PC-9 (cell line): Measurements from ENCODE around the gene PCED1A. TPM values are rescaled to one million over a fixed set of nuclear protein-coding genes. Genes with fewer than 3 reads are reported as not detected.

ENCODE experiments used
- BruUV-seq: library from RNA; stranded (reverse); fragments of 400-500 nt; replicated peaks from 2 replicates; lab custom pipeline; 2021; lab: Mats Ljungman, UMichigan
- CTCF ChIA-PET: fragments of 300-600 bp; sonication (Branson Sonifier 250); formaldehyde crosslinking; loops from one replicate; lab custom pipeline; 2022; ENCODE audit warnings: antibody characterized with exemption; lab: Charles Lee
- POLR2A ChIA-PET: fragments of 300-600 bp; sonication (Branson Sonifier 250); formaldehyde crosslinking; loops from one replicate; lab custom pipeline; 2022; ENCODE audit warnings: antibody characterized with exemption; ENCODE audit not compliant: unreplicated experiment; lab: Charles Lee
- DNase-seq, 2 experiments: peaks; one replicate each; pipeline versions ENCODE4 v3.0.0 to v3.0.0-alpha.2; 2015 to 2022; ENCODE audit warnings: mixed read lengths in 1 of 2
- H2AFZ ChIP-seq: fragments of 200-600 bp; sonication (generic); 2 replicates; pipeline ENCODE4 v1.8.1; 2017; ENCODE audit warnings: antibody characterized with exemption
- H3F3A ChIP-seq: fragments of 200-600 bp; sonication (generic); 2 replicates; pipeline ENCODE4 v1.8.1; 2017; ENCODE audit warnings: antibody characterized with exemption, mild to moderate bottlenecking, low read depth; ENCODE audit not compliant: insufficient read depth
- H3K27ac ChIP-seq: fragments of 200-600 bp; sonication (generic); 2 replicates; pipeline ENCODE4 v1.6.1; 2016; ENCODE audit warnings: mixed run types
- H3K27me3 ChIP-seq: fragments of 200-600 bp; sonication (generic); 2 replicates; pipeline ENCODE4 v1.6.1; 2016; ENCODE audit warnings: low read depth, mixed run types; ENCODE audit not compliant: insufficient read depth
- H3K36me3 ChIP-seq: fragments of 200-600 bp; sonication (generic); 2 replicates; pipeline ENCODE4 v1.6.1; 2016; ENCODE audit warnings: low read depth, mixed run types
- H3K4me1 ChIP-seq: fragments of 200-600 bp; sonication (generic); replicated peaks from 2 replicates; pipeline ENCODE4 v1.6.1; 2016; ENCODE audit warnings: mixed run types; ENCODE audit not compliant: insufficient read depth
- H3K4me2 ChIP-seq: fragments of 200-600 bp; sonication (generic); 2 replicates; pipeline ENCODE4 v1.6.1; 2017; ENCODE audit warnings: mixed run types
- H3K4me3 ChIP-seq: fragments of 200-600 bp; sonication (generic); 2 replicates; pipeline ENCODE4 v1.6.1; 2016; ENCODE audit warnings: mixed run types
- H3K79me2 ChIP-seq: fragments of 200-600 bp; sonication (generic); 2 replicates; pipeline ENCODE4 v1.6.1; 2017; ENCODE audit warnings: low read depth, mixed run types
- H3K9me2 ChIP-seq: fragments of 200-600 bp; sonication (generic); 2 replicates; pipeline ENCODE4 v1.8.1; 2017; ENCODE audit warnings: mild to moderate bottlenecking; ENCODE audit not compliant: insufficient read depth
- H3K9me3 ChIP-seq: fragments of 200-600 bp; sonication (generic); 2 replicates; pipeline ENCODE4 v1.8.1; 2016; ENCODE audit warnings: low read depth; ENCODE audit not compliant: insufficient read depth
- H4K20me1 ChIP-seq: fragments of 200-600 bp; sonication (generic); 2 replicates; pipeline ENCODE4 v1.8.1; 2017; ENCODE audit not compliant: insufficient read depth
- EZH2 ChIP-seq: fragments of 200-600 bp; sonication (generic); IDR thresholded peaks from 2 replicates; pipeline ENCODE4 v1.8.0; 2017; ENCODE audit warnings: antibody characterized with exemption, low read depth
- intact Hi-C: fragments of 100-400 bp; cut with micrococcal nuclease; formaldehyde crosslinking; loops from one replicate; pipeline ENCODE4 v1.10.0; 2022; ENCODE audit not compliant: unreplicated experiment
- total RNA-seq: library from RNA; stranded (reverse); gene quantifications from 2 replicates; pipeline ENCODE4 v1.2.3, GENCODE V29; 2021
- TF ChIP-seq, protein P1 (sequence below): fragments of 200-600 bp; sonication (generic); conservative IDR thresholded peaks from 2 replicates; pipeline ENCODE4 v1.6.1; 2017; ENCODE audit warnings: mixed run types, antibody characterized with exemption, mild to moderate bottlenecking, moderate library complexity

The PCED1A gene
- total RNA-seq, 1 experiment from 2014 or later: 47.9 TPM

- TF ChIP-seq EZH2: no peak
- TF ChIP-seq, protein P1, sequence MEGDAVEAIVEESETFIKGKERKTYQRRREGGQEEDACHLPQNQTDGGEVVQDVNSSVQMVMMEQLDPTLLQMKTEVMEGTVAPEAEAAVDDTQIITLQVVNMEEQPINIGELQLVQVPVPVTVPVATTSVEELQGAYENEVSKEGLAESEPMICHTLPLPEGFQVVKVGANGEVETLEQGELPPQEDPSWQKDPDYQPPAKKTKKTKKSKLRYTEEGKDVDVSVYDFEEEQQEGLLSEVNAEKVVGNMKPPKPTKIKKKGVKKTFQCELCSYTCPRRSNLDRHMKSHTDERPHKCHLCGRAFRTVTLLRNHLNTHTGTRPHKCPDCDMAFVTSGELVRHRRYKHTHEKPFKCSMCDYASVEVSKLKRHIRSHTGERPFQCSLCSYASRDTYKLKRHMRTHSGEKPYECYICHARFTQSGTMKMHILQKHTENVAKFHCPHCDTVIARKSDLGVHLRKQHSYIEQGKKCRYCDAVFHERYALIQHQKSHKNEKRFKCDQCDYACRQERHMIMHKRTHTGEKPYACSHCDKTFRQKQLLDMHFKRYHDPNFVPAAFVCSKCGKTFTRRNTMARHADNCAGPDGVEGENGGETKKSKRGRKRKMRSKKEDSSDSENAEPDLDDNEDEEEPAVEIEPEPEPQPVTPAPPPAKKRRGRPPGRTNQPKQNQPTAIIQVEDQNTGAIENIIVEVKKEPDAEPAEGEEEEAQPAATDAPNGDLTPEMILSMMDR: no peak
- H3K9me2 ChIP-seq: no peaks in the 10 kb centered on the region
- H3K27ac ChIP-seq: no peak overlapping the region
- peaks cover 8% of the 10 kb centered on the region; the same call in 1 of the 2 replicates for H3K4me1 ChIP-seq
- no peaks in the 10 kb centered on the region for H3K79me2 ChIP-seq
- DNase-seq: no peak
- no peaks in the 10 kb centered on the region for H4K20me1 ChIP-seq
- intact Hi-C loops: no loop called here
- H3K4me2 ChIP-seq: no peak overlapping the region
- H3K36me3 ChIP-seq: no peaks in the 10 kb centered on the region
- no TSS peak for BruUV-seq
- no peak overlapping the region for H2AFZ ChIP-seq
- no peaks in the 10 kb centered on the region for H3K9me3 ChIP-seq
- ChIA-PET POLR2A (no interaction called here), CTCF (no interaction called here)
- 0 out of 2 replicates have a peak, but pooled peaks cover 3% of the 10 kb centered on the region for H3F3A ChIP-seq
- no peaks in the 10 kb centered on the region for H3K27me3 ChIP-seq
- no peak overlapping the region for H3K4me3 ChIP-seq
These were observed 25.8 kb upstream of the PCED1A start for GRCh38 chr20:2866236-2866635.

DNA sequence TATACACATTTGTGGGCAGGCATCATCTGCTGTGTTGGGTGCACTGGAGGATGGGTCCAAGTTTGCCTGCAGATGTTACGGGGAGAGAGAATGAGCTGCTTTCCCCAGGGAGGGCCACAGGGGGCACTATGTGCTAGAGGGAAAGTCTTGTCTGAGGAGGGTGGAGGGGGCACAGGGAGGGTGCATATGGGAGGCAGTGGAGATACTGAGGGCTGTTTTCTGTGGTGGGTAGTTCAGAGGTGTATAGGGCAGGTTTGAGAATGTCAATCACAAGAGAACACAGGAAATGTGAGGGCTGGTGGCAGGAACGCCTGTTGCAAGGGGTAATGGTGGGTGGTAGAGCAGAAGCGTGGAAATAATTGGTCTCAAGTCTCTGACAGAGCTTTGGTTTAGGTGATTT is 25.2 kb upstream of the PCED1A start:
- no peak for TF ChIP-seq EZH2
- TF ChIP-seq, protein P1: no peak
- H3K27ac ChIP-seq: no peak overlapping the region
- no TSS peak for BruUV-seq
- no peaks in the 10 kb centered on the region for H3K27me3 ChIP-seq
- intact Hi-C loops: no loop called here
- H2AFZ ChIP-seq: no peak overlapping the region
- ChIA-PET POLR2A (no interaction called here), CTCF (no interaction called here)
- H3K4me1 ChIP-seq: peaks cover 5% of the 10 kb centered on the region; the same call in 1 of the 2 replicates
- H3K9me3 ChIP-seq: no peaks in the 10 kb centered on the region
- no peak overlapping the region for H3K4me2 ChIP-seq
- H3K4me3 ChIP-seq: no peak overlapping the region
- no peak for DNase-seq
- H4K20me1 ChIP-seq: no peaks in the 10 kb centered on the region
- H3K79me2 ChIP-seq: no peaks in the 10 kb centered on the region
- 0 out of 2 replicates have a peak, but pooled peaks cover 3% of the 10 kb centered on the region for H3F3A ChIP-seq
- no peaks in the 10 kb centered on the region for H3K9me2 ChIP-seq
- H3K36me3 ChIP-seq: no peaks in the 10 kb centered on the region

DNA sequence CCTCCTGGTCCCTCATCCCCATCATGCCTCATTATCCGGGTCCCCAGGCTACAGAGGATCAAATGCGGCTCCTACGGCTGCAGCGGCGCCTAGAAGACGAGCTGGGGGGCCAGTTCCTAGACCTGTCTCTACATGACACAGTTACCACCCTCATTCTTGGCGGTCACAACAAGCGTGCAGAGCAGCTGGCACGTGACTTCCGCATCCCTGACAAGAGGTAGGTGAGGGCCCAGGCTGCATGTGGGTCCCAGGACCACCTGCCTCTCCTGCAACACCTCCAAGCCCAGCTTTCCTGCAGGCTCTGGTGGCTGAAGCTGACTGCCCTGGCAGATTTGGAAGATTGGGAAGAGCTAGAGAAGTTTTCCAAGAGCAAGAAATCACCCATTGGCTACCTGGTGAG is 24.6 kb upstream of the PCED1A start:
- Histone ChIP-seq H3K79me2 (no peaks in the 10 kb centered on the region), H3K9me3 (no peaks in the 10 kb centered on the region), H3K4me3 (no peak overlapping the region), H3K4me1 (no peaks in the 10 kb centered on the region; the same call in 1 of the 2 replicates), H3K4me2 (no peak overlapping the region), H3K9me2 (no peaks in the 10 kb centered on the region), H3F3A (0 out of 2 replicates have a peak, but pooled peaks cover 3% of the 10 kb centered on the region), H3K36me3 (no peaks in the 10 kb centered on the region), H4K20me1 (no peaks in the 10 kb centered on the region), H2AFZ (no peak overlapping the region), H3K27ac (no peak overlapping the region), H3K27me3 (no peaks in the 10 kb centered on the region)
- BruUV-seq: no TSS peak
- ChIA-PET CTCF (no interaction called here), POLR2A (no interaction called here)
- DNase-seq: no peak
- intact Hi-C loops: no loop called here
- no peak for TF ChIP-seq EZH2
- TF ChIP-seq, protein P1: no peak
